ENCODE data around the gene SRRM4.

Gene SRRM4

DNA sequence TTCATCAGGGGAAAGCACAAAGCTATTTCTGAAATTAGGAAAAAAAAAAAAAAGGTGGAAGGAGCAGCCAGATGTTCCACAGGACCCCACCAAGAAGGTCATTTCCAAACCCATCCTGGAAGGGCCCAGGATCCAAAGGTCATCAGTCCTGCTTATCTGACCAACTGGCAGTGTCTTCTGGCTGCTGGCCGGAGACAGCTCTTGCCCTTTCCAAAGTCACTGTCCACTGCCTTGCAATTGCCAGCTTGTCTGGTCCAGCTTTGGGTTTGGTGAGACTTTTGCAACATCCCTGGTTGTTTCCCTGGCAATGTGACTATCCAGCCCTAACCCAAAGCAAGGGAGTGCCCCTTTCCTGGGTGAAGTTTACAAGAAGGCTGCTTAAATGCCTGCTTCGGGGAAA, 178.5 kb downstream of the SRRM4 start:
- no peak for DNase-seq

DNA sequence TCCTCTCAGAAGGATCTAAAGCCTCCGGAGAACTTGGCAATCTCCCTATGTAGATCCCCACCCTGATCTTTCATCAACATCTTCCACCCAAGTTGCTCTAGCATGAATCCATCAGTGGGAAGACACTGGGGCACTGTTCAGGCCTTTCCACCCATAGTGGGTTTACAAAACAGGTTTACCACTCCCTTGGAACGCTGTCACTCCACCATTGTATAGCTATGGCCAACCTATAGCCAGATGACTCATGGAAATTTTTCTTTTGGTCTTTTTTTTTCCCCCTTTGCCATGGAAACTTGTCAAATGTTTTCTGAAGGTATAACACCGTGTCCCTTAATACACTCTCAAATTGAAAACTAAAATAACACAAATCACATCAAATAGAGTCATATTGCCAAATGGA, 186.6 kb downstream of the SRRM4 start:
- DNase-seq: no peak

DNA sequence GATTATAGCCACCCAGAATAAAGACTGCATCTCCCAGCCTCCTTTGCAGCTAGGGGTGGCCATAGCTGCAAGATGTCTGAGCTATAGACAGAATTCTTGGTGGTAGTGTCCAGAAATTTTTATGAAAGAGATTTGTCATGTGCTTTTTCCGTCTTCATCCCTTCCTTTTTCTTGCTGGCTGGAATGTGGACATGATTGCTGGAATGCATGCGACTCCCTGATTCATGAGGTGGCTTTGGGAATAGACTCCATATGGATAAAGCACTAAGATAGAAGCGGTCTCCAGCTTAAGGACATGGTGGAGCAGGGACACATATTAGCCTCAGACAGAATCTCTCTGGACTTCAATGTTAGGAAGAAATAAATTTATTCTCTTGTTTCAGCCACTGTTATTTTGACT, 187.4 kb downstream of the SRRM4 start:
- DNase-seq: no peak

DNA sequence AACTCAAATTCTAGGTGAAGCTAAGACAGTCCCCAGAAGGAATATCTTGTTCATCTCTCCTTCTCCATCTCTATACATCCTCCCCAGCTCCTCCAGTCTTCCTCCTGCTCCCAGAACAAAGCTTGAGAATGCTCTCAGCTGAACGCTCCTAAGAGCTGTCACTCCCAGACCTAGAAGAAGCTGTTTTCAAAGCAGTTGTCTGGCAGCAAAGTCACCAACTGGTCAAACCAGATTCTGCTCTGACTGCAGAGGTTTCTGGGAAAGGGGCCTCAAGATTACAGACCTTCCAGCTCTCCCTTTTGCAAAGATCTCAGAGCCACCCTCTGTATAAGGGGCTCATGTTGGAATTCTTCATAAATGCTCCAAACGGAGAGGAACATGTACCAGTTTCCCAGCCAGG, 187.8 kb downstream of the SRRM4 start:
- DNase-seq: no peak

DNA sequence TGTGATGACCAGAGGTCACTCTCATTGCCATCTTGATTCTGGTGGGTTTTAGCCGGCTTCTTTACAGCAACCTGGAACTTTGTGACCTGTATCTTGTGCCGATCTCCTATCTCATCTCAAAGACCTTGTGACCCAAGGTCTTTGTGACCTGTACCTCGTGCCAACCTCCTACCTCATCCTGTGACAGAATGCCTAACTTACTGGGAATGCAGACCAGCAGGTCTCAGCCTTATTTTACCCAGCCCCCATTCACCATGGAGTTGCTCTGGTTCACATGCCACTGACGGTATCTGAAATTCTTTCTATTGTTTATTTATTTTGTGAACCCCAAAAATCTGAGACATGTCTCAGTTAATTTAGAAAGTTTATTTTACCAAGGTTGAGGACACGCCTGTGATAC, 189.9 kb downstream of the SRRM4 start:
- DNase-seq: no peak

DNA sequence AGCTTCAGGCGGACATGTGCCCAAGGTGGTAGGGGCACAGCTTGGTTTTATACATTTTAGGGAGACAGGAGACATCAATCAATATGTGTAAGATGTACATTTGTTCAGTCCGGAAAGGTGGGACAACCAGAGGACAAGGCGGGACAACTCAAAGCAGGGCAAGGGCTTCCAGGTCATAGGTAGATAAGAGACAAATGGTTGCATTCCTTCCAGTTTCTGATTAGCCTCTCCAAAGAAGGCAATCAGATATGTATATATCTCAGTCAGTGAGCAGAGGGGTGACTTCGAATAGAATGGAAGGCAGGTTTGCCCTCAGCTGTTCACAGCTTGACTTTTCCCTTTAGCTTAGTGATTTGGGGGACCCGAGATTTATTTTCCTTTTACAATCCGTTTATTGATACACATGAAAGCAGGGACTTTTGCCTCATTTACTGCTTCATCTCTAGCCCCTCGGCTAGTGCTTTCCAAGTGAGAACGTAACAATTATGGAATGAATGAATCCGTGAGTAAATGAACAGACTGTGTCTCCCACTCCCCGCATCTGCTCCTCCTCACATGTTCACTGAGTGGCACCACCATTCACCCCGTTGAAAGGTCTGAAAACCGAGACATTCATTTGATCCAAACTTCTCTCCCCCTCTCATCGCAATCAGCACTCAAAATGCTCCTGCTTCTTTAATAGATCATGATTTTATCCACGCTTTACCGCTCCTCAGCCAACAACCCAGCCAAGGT, 190.5 kb downstream of the SRRM4 start:
- no peak for DNase-seq

DNA sequence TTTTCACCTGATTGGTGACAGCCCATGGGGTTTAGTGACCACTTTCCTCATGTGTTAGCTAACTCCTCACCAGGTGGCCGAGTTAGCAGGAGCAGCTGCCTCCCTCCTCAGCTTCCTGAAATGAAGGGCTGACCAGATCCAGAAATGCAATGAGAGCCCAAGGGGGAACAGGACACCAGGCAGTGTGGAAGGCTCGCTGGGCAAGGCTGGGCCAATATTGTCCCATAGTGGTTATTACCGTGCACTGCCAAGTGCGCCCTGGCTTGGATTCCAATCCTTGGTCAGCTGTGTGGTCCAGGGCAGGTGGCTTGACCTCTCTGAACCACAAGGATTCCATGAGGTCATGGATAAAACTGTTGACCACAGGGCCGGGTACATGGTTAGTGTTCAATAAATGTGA, 193.7 kb downstream of the SRRM4 start:
- DNase-seq: no peak

DNA sequence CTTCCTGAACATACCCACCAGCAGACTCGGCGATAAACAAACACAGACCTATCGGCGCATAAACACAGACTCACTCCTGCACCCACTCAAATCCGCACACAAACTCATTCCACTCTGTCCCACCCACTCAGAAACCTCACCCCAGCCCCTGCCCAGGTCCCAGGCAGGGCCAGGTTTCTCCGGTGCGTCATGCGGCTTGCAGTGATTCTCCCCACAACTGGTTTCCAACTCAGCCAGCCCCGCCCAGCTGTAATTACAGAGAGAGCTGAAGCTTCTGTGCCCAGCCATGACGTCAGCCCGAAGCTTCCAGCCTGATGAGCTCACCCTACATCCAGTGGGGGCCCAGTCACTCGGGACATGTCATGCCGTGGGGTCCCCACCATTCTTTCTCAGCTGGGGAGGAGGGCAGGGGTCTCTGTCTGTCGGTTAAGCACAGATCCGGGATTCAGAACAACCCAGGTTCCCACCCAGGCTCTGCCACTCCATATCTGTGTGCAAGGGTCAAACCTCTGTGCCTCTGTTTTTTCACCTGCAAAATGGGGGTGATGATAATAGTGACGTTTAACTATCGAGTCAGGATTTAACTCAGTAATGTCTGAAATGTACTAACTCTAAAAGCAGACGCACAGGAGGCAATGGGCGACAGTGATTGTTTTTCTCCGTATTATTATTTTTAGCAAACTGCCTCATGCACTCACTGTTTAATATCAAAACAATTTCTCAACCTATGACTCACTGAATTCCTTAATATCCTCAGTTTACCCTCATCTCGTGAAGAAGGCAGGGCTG, 195.1 kb downstream of the SRRM4 start:
- peak in 51 of 58 donors; percentile 9 to 78 (median 52) for DNase-seq

DNA sequence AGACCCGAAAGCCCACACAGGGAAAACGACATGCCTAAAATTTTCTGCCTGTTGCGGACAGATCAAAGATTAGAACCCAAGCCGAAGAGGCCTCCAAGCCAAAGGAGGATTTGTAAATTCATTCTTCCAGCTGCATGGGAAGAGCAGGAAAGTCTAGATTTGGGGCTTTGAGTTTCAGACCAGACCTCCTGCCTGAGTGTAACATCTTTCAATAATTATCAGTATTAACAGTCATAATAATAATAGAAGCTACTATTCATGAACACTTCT, 195.7 kb downstream of the SRRM4 start:
- DNase-seq: no peak

DNA sequence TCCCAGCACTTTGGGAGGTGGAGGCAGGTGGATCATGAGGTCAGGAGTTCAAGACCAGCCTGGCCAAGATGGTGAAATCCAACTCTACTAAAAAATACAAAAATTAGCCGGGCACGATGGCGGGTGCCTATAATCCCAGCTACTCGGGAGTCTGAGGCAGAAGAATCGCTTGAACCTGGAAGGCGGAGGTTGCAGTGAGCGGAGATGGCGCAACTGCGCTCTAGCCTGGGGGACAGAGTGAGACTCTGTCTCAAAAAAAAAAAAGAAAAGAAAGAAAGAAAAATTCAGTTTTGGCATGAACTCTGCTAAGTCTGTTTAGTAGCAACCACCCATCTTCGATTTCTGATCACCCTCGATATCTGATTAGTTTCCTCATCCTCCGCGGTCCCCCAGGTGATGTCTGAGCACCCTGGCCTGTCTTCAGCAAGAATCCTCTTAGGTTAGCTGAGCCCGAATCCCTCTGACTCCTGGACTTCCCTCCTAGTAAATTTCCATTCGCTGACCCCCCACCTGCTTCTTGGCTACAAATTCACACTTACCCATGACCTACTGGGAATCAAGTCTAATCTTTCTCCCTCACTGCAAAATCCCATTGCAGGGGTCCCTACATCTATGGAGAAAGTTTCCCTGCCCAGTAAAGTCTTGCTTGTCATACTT, 196.5 kb downstream of the SRRM4 start:
- peak in 1 of 58 donors; percentile 30 for DNase-seq

DNA sequence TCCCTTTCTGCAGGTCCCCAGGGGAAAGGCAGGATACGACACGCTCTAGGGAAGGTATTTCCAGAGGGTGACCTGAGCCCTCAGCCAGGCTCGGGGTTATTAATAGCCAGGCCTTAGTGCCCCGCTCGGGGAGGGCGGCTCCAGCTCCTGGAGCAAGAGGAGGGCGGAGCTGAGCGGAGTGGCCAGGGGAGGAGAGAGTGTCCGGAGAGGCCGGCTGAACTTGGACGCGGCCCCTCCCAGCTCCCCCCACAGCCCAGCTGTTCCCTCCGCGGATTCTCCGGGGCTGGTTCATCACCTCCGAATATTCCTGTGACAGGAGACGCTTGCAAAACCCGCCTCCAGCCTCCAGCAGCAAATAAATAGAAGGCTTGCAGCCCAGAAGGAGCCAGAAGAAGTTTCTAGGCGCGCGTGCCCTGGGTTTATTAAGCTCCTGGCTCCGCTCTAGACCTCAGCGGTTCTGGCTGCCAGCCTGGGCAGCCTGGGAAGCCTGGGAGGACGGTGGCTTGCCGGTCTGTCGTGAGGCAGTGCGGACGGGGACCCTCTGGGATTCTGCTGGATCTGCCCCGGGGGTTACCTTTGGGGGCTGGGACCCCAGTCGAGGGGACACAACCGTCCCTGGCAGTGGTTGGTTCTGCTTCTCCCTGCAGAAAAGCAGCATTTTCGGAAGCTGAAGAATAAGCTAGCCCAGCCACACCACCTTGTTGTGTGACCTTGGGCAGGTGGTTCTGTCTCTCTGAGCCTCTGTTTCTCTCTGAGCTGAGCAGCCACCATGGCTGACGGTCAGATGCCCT, 197.4 kb downstream of the SRRM4 start, which contains the start of gene HSPB8:
HSPB8 (plus strand) TSS at position 388 of the 791 bp plus-strand sequence; CDS start at position 770, 382 bp downstream.
- peak in 54 of 58 donors; percentile 24 to 87 (median 64) for DNase-seq

DNA sequence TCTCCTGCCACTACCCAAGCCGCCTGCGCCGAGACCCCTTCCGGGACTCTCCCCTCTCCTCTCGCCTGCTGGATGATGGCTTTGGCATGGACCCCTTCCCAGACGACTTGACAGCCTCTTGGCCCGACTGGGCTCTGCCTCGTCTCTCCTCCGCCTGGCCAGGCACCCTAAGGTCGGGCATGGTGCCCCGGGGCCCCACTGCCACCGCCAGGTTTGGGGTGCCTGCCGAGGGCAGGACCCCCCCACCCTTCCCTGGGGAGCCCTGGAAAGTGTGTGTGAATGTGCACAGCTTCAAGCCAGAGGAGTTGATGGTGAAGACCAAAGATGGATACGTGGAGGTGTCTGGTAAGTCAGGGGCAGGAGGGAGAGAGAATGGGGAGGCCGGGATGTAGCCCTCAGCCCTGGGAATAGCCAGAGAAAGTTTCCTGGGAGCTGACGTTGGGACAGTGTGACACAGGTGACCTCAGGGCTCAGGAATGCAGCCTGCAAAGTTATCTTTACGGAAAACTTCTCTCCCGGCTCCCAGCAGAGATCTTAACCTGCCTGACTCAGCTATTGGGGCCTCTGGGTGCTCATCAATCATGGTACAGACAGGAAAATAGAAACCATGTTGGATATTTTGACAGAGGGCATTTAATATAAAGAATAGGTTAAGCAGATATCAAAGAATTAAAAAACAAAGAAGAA, 198.1 kb downstream of the SRRM4 start:
- peak in 1 of 58 donors; percentile 44 for DNase-seq

DNA sequence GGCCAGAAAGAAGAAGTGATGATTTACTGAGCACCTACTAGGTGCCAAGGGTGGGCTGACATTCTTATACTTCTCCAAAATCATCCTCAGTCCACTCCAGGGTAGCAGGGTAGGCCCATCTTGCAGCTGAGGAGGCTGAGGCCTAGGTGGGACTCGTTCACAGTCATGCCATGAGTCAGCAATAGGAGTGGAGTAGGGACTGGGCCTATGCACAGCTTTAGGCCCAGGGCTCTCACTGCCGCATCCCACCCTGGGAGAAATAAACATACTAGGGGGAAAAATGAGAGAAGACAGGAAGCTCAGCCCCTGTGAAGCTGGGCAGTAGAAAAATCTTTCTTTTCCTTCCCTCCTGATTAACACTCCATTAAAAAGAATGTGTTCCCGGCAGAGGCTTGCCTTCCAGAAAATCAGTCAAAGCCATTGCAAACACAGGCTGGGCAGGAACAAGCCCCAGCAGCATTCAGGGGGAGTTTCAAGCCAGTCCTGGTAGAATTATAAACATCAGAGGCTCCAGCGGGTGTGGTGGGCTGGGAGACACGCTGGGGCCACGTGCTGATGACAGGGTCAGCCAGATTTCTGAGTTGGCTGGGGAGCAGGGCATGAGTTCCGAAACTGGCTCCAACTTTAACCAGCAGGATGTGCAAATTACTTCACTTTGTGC, 199.2 kb downstream of the SRRM4 start:
- peak in 26 of 58 donors; percentile 5 to 65 (median 14) for DNase-seq

DNA sequence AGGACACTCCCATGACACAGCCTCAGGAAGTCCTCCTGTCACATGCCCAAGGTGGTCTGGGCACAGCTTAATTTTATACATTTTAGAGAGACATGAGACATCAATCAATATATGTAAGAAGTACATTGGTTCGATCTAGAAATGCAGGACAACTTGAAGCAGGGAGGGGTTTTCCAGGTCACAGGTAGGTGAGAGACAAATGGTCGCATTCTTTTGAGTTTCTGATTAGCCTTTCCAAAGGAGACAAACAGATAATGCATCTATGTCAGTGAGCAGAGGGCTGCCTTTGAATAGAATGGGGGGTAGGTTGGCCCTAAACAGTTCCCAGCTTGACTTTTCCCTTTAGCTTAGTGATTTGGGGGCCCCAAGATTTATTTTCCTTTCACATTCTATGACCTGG, 199.9 kb downstream of the SRRM4 start:
- no peak for DNase-seq

DNA sequence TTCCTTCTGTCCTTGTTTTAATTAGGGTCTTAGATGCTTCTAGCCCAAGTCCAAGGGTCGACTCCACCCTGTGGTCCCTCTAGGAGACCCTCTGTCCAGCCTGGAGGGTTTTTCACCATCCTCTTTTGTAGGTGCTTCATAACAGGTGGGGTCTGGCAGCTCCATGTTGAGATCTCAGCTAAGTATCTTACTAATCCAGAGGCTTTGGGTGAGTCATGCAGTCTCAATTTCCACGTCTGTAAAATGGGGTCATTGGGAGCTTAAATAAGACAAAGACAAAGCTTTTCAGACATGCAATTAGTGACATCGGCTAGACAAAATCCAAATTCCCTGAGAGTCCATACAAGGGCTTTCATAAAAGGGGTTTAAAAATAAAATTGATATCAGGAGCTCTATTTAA, 200.6 kb downstream of the SRRM4 start:
- DNase-seq: no peak

DNA sequence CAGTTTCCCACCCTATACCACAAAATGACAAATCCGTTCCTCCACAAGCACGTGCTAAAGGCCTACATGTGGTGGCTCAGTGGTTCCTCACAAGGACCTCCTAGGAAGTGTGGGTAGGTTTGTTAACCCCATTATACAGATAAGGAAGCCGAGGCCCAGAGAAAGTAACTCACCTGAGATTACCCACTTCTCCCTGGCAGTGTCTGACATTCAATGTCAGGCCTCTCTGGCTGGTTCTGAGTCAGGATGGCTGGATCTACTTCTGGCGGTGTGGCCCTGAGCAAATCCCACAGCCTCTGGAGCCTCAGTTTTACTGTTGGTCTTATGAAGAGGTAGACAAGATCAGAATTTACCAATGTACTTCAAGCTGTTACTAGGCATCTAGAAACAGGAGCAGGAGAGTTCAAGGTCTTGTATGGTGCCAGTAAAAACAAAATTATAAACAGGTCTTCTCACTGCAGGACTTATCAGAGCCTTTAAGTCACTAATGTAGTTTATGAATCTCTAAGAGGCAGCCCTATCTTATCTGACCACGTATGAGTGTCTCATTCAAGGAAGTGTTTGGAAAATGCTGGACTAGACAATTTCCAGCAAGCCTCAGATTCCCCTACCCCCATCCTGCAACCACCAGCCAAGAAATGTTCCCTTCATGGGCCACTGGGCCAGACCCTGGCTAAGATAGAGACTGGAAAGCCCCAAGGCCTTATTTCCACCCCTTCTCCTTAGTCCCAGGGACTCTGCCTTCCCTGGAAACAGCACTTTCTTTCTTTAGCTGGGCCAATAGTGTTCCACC, 201.6 kb downstream of the SRRM4 start:
- peak in 21 of 58 donors; percentile 5 to 69 (median 19) for DNase-seq

DNA sequence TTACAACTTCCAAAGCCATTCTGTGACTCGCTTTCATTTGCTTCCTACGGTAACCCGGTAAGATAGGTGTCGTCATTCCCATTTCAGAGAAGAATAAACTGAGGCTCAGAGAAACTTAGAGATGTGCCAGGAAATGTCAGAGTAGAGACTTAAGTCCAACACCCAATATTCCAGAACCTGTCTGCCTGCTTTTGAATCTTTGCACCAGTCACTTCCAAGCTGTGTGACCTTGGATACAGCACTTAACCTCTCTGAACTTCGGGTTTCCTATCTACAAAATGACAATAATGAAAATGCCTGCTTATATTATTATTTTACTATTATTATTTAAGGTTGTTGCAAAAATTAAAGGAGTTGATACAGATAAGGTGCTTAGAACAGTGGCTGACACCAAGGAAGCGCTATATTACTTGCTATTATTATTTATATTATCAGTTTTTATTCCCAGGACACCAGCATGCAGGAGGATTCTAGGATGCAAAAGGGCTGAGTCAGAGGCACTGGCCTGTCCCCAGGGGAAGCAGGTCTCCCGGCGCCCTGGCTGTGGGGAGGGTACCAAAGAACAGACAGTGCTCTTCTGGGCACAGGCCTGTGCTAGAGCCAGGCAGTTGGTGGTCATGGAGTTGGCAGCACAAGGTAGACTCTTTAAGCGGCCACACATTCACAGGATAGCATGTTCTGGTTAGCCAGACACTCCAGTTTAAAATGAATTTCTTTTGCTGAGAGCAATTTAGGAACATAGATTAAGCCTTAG, 202.8 kb downstream of the SRRM4 start:
- peak in 29 of 58 donors; percentile 5 to 70 (median 28) for DNase-seq

DNA sequence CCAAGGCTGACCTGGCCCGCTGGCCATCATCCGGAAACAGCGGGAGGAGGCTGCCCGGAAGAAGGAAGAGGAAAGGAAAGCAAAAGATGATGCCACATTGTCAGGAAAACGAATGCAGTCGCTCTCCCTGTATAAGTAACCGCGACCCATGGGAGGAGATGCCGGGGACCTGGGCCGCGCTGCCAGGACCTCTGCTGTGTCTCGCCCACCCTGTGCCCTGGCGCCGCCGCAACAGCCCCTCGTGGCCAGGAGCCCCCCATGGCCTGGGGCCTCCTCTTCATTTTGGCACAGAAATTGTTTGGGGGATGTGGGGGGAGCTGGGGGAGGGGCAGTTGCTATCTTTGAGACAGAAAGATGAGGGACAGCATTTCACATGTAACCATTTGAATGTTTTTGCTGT, 213.9 kb downstream of the SRRM4 start:
- no peak for DNase-seq

DNA sequence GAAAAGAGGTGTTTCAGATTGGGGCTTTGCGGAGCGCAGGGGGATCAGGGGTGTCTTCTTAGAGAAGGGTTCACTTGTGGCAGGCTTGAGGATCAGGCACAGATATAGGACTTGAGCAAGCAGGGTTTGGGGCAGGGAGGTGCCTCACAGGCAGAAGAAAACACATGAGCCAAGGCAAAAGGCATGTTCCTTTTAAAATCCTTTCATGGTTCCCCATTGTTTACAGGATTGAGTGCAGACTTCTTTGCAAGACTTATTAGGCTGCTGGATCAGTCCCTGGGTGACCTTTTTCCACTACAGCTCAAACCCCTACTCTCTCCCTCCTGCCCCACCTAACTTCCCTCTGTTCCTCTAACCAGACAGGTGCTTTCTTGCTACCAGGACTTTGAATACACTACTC, 217.1 kb downstream of the SRRM4 start:
- DNase-seq: no peak
